D721Med (cell line): ENCODE data around the gene TRIML2.

ENCODE experiments used
- DNase-seq: peaks from one replicate; pipeline ENCODE4 v3.0.0; 2011; ENCODE audit warnings: low spot score; ENCODE audit not compliant: insufficient read length
- FAIRE-seq: peaks from 2 replicates; lab custom pipeline; 2011; peaks lifted over from hg19 to GRCh38; lab: Jason Lieb, UNC
- CTCF ChIP-seq: IDR thresholded peaks from 2 replicates; pipeline ENCODE4 v1.5.1; 2012; ENCODE audit warnings: mild to moderate bottlenecking, control low read depth; ENCODE audit not compliant: insufficient read depth; ENCODE audit errors: missing control alignments

Gene TRIML2

GRCh38 chr4:188109157-188109755 lies at the start of gene TRIML2:
TSS of gene TRIML2 (minus strand) at chr4:188109603. CDS start at chr4:188105368, 4,235 bp downstream.
- FAIRE-seq, result no peak
- TF ChIP-seq CTCF, result no peak
- DNase-seq, result no peak

GRCh38 chr4:188158336-188158735 lies 48.9 kb upstream of the TRIML2 start:
- TF ChIP-seq CTCF, result no peak
- DNase-seq, result no peak
- no peak for FAIRE-seq

GRCh38 chr4:188154668-188155405 lies 45.4 kb upstream of the TRIML2 start:
- no peak for TF ChIP-seq CTCF
- DNase-seq, result no peak
- no peak for FAIRE-seq

GRCh38 chr4:188147776-188148175 lies 38.4 kb upstream of the TRIML2 start:
- no peak for FAIRE-seq

GRCh38 chr4:188147176-188147575 lies 37.8 kb upstream of the TRIML2 start:
- DNase-seq (no peak), FAIRE-seq (no peak)
- no peak for TF ChIP-seq CTCF

More at GRCh38 chr4:188147776-188148175, 38.4 kb upstream of the TRIML2 start:
- no peak for DNase-seq
- TF ChIP-seq CTCF, result no peak

GRCh38 chr4:188146618-188147017 lies 37.2 kb upstream of the TRIML2 start:
- no peak for TF ChIP-seq CTCF
- FAIRE-seq, result no peak

GRCh38 chr4:188145601-188146000 lies 36.2 kb upstream of the TRIML2 start:
- FAIRE-seq, result no peak
- no peak for TF ChIP-seq CTCF
- no peak for DNase-seq

More at GRCh38 chr4:188146618-188147017, 37.2 kb upstream of the TRIML2 start:
- DNase-seq, result no peak
